CD4-positive, alpha-beta T cell (primary cell): ENCODE measurements around the gene VWA5A. TPM values are rescaled to one million over a fixed set of nuclear protein-coding genes. Genes with fewer than 3 reads are reported as not detected.

Experiments used
- ATAC-seq: fragments of 200-7000 bp; cut with Tn5 transposase; one replicate; pipeline ENCODE4 v1.10.0; 2022; ENCODE audit warnings: mild to moderate bottlenecking; ENCODE audit not compliant: poor library complexity
- CTCF ChIA-PET: fragments of 350-600 bp; sonication (Branson Sonifier 250); formaldehyde crosslinking; loops from one replicate; lab custom pipeline; 2021; ENCODE audit warnings: antibody characterized with exemption, inconsistent platforms; lab: Charles Lee
- POLR2A ChIA-PET: fragments of 350-600 bp; sonication (Branson Sonifier 250); formaldehyde crosslinking; loops from one replicate; lab custom pipeline; 2021; ENCODE audit warnings: antibody characterized with exemption, inconsistent platforms; lab: Charles Lee
- DNase-seq, 14 experiments: peaks; one replicate each; pipeline ENCODE4 v3.0.0-alpha.2; 2013 to 2020; ENCODE audit warnings: mixed read lengths in 2 of 14
- H3K27ac ChIP-seq, 2 donors: one replicate each; pipeline versions ENCODE4 v1.5.1 to v1.7.0; 2013; ENCODE audit warnings: low read length in 2 of 2, low read depth in 1 of 2, mild to moderate bottlenecking in 1 of 2
- H3K27me3 ChIP-seq, 2 experiments: 1 replicate in 1 of 2; 2 replicates in 1 of 2; pipeline versions ENCODE4 v1.6.1 to v1.7.0; 2013; ENCODE audit warnings: low read length in 2 of 2, control low read depth in 1 of 2, mild to moderate bottlenecking in 1 of 2, moderate library complexity in 1 of 2; ENCODE audit not compliant: insufficient read depth in 2 of 2, control insufficient read depth in 1 of 2
- H3K36me3 ChIP-seq: one replicate; pipeline ENCODE4 v1.6.1; 2013; ENCODE audit warnings: low read length, control low read depth; ENCODE audit not compliant: insufficient read depth
- H3K4me1 ChIP-seq: one replicate; pipeline ENCODE4 v1.6.1; 2013; ENCODE audit warnings: low read length, control low read depth; ENCODE audit not compliant: insufficient read depth
- H3K4me3 ChIP-seq: one replicate; pipeline ENCODE4 v1.5.1; 2013; ENCODE audit warnings: mild to moderate bottlenecking, low read length, moderate library complexity
- H3K9me3 ChIP-seq, 2 experiments: 1 replicate in 1 of 2; 2 replicates in 1 of 2; pipeline versions ENCODE4 v1.6.1 to v1.7.0; 2013; ENCODE audit warnings: low read length in 2 of 2, mild to moderate bottlenecking in 2 of 2, control low read depth in 1 of 2, moderate library complexity in 1 of 2; ENCODE audit not compliant: control insufficient read depth in 1 of 2, insufficient read depth in 1 of 2
- H3K27ac Mint-ChIP-seq: one replicate; pipeline ENCODE4 v1.8.0; 2020; ENCODE audit warnings: mixed read lengths
- H3K27me3 Mint-ChIP-seq: one replicate; pipeline ENCODE4 v1.8.0; 2021; ENCODE audit warnings: mixed read lengths
- H3K36me3 Mint-ChIP-seq: one replicate; pipeline ENCODE4 v1.8.0; 2021; ENCODE audit warnings: low read depth, mixed read lengths
- H3K4me1 Mint-ChIP-seq: one replicate; pipeline ENCODE4 v1.8.0; 2021; ENCODE audit warnings: low read depth, mixed read lengths
- H3K4me3 Mint-ChIP-seq: one replicate; pipeline ENCODE4 v1.8.0; 2020; ENCODE audit warnings: mild to moderate bottlenecking, mixed read lengths
- H3K9me3 Mint-ChIP-seq: one replicate; pipeline ENCODE4 v1.8.0; 2020; ENCODE audit warnings: mixed read lengths
- CTCF ChIP-seq: fragments of 200-600 bp; IDR thresholded peaks from one replicate; pipeline ENCODE4 v1.8.0; 2022; ENCODE audit warnings: antibody characterized with exemption, mild to moderate bottlenecking
- intact Hi-C, 2 experiments: fragments of 100-400 bp; cut with DNase I in 1 of 2; cut with micrococcal nuclease in 1 of 2; formaldehyde crosslinking; loops; one replicate each; pipeline versions ENCODE4 v1.15.1 to v1.9.0; 2023 to 2025; cut with DNase I, micrococcal nuclease
- total RNA-seq, 174 experiments: library from RNA in 2 of 174; stranded (reverse) in 2 of 174; gene quantifications; one replicate each; pipeline ENCODE4 v1.2.3 and lab custom pipeline; 2021 to 2026

Gene VWA5A
- total RNA-seq, 2 experiments from 2014 or later, result 5.1 to 5.6 TPM

- POLR2A ChIA-PET, result no interaction called here
- peak in 2 of 14 experiments; percentile 26 to 30 for DNase-seq
These were observed 39.2 kb upstream of the VWA5A start for GRCh38 chr11:124075841-124076651.

GRCh38 chr11:124077266-124077665 lies 38.0 kb upstream of the VWA5A start:
- H3K36me3 Mint-ChIP-seq, result no peaks in the 10 kb centered on the region
- no peak overlapping the region for H3K27ac ChIP-seq
- TF ChIP-seq CTCF, result no peak
- intact Hi-C loops, result no loop called here
- ChIA-PET CTCF (interaction anchor here (1.4 kb wide), 1 partner anchor 11 kb away, joined by 3 read pairs; no protein-coding TSS in a partner anchor), POLR2A (no interaction called here)
- no peaks in the 10 kb centered on the region for H3K9me3 Mint-ChIP-seq
- H3K27me3 ChIP-seq, result peaks cover 11 to 20% of the 10 kb centered on the region in 2 experiments
- H3K4me3 Mint-ChIP-seq, result no peak overlapping the region
- H3K9me3 ChIP-seq, result no peaks in the 10 kb centered on the region
- DNase-seq (no peak), ATAC-seq (no peak)
- H3K27me3 Mint-ChIP-seq, result peaks cover 52% of the 10 kb centered on the region
- H3K36me3 ChIP-seq, result no peaks in the 10 kb centered on the region
- peaks cover 8% of the 10 kb centered on the region for H3K4me1 ChIP-seq
- H3K27ac Mint-ChIP-seq, result no peak overlapping the region
- peaks cover 9% of the 10 kb centered on the region for H3K4me1 Mint-ChIP-seq
- no peak overlapping the region for H3K4me3 ChIP-seq

More at GRCh38 chr11:124075841-124076651, 39.2 kb upstream of the VWA5A start:
- ATAC-seq, result peak; percentile 34
- peaks cover 49% of the 10 kb centered on the region for H3K27me3 Mint-ChIP-seq
- no peaks in the 10 kb centered on the region for H3K9me3 ChIP-seq
- peak overlapping the region; percentile 43 for H3K4me3 ChIP-seq
- no peaks in the 10 kb centered on the region for H3K36me3 ChIP-seq
- H3K4me1 ChIP-seq, result peaks cover 8% of the 10 kb centered on the region
- H3K27me3 ChIP-seq, result peaks cover 18 to 20% of the 10 kb centered on the region in 2 experiments
- H3K9me3 Mint-ChIP-seq, result no peaks in the 10 kb centered on the region
- H3K36me3 Mint-ChIP-seq, result no peaks in the 10 kb centered on the region
- H3K27ac Mint-ChIP-seq, result no peak overlapping the region
- H3K4me3 Mint-ChIP-seq, result peak overlapping the region; percentile 56
- CTCF ChIA-PET, result interaction anchor here (1.4 kb wide), 1 partner anchor 10 kb away, joined by 3 read pairs; no protein-coding TSS in a partner anchor
- H3K27ac ChIP-seq, result no peak overlapping the region
- H3K4me1 Mint-ChIP-seq, result peaks cover 14% of the 10 kb centered on the region
- intact Hi-C loops, result no loop called here
- TF ChIP-seq CTCF, result no peak

GRCh38 chr11:124078591-124078990 lies 36.7 kb upstream of the VWA5A start:
- Histone ChIP-seq H3K4me3 (no peak overlapping the region), H3K9me3 (no peaks in the 10 kb centered on the region), H3K27me3 (peaks cover 17 to 20% of the 10 kb centered on the region in 2 experiments), H3K4me1 (peaks cover 8% of the 10 kb centered on the region), H3K27ac (no peak overlapping the region), H3K36me3 (no peaks in the 10 kb centered on the region)
- H3K36me3 Mint-ChIP-seq, result no peaks in the 10 kb centered on the region
- ChIA-PET POLR2A (no interaction called here), CTCF (no interaction called here)
- no peak for TF ChIP-seq CTCF
- DNase-seq, result no peak
- H3K4me1 Mint-ChIP-seq, result peaks cover 9% of the 10 kb centered on the region
- no peak overlapping the region for H3K4me3 Mint-ChIP-seq
- H3K9me3 Mint-ChIP-seq, result no peaks in the 10 kb centered on the region
- intact Hi-C loops, result no loop called here
- peaks cover 54% of the 10 kb centered on the region for H3K27me3 Mint-ChIP-seq
- no peak overlapping the region for H3K27ac Mint-ChIP-seq
- no peak for ATAC-seq
